Tibial nerve (tissue), 4 donors: Measurements from ENCODE around the gene LYRM4. TPM values are rescaled to one million over a fixed set of nuclear protein-coding genes. Genes with fewer than 3 reads are reported as not detected.

Experiments
- DNase-seq, 2 donors: peaks; one replicate each; pipeline ENCODE4 v3.0.0-alpha.2; 2019; ENCODE audit warnings: low spot score in 2 of 2
- H3K27ac ChIP-seq, 4 donors: fragments of 200-600 bp; sonication (generic) in 3 of 4; one replicate each; pipeline ENCODE4 v1.5.1; 2017 to 2019; ENCODE audit warnings: mild to moderate bottlenecking in 1 of 4
- H3K27me3 ChIP-seq, 2 donors: fragments of 200-600 bp; sonication (generic) in 1 of 2; one replicate each; pipeline versions ENCODE4 v1.5.1 to v1.6.0; 2017 to 2019
- H3K36me3 ChIP-seq, 3 donors: fragments of 200-600 bp; sonication (generic); one replicate each; pipeline ENCODE4 v1.5.1; 2018 to 2019
- H3K4me1 ChIP-seq, 4 donors: fragments of 200-600 bp; sonication (generic) in 3 of 4; one replicate each; pipeline ENCODE4 v1.5.1; 2017 to 2019
- H3K4me3 ChIP-seq, 4 donors: fragments of 200-600 bp; sonication (generic) in 3 of 4; one replicate each; pipeline ENCODE4 v1.5.1; 2017 to 2019; ENCODE audit warnings: mild to moderate bottlenecking in 1 of 4, moderate library complexity in 1 of 4
- H3K9me3 ChIP-seq, 4 donors: fragments of 200-600 bp; sonication (generic) in 3 of 4; one replicate each; pipeline ENCODE4 v1.5.1; 2017 to 2019
- EP300 ChIP-seq, 2 donors: sonication (generic); formaldehyde crosslinking; IDR thresholded peaks; one replicate each; pipeline ENCODE4 v1.6.1; 2017; ENCODE audit warnings: antibody characterized with exemption in 2 of 2, mild to moderate bottlenecking in 1 of 2
- POLR2A ChIP-seq, 2 donors: fragments of 450-650 bp; IDR thresholded peaks; one replicate each; pipeline ENCODE4 v1.6.1; 2017; ENCODE audit warnings: antibody characterized with exemption in 2 of 2, mild to moderate bottlenecking in 2 of 2, moderate library complexity in 2 of 2
- WGBS, 2 donors: methylation state at CpG; one replicate each; pipeline ENCODE4 v1.1.5; 2018; 5-methylcytosine and 5-hydroxymethylcytosine counted together
- total RNA-seq, 4 donors: library from RNA; depleted of rRNA; stranded (reverse); fragments of >200 nt; gene quantifications; one replicate each; pipeline ENCODE4 v1.1.0, GENCODE V29; 2016
- TF ChIP-seq, protein P1 (sequence below), 5 experiments: fragments of 200-600 bp in 3 of 5; fragments of 450-650 bp in 2 of 5; sonication (generic) in 3 of 5; IDR thresholded peaks; one replicate each; pipeline ENCODE4 v1.5.1; 2016 to 2019; ENCODE audit warnings: antibody characterized with exemption in 5 of 5, mild to moderate bottlenecking in 3 of 5, moderate library complexity in 2 of 5

LYRM4 gene
- total RNA-seq, 4 donors from 2014 or later: 21.8 to 31.0 (median 27.4) TPM

GRCh38 chr6:5127106-5127687, 133.6 kb downstream of the LYRM4 start:
- TF ChIP-seq, protein P1, sequence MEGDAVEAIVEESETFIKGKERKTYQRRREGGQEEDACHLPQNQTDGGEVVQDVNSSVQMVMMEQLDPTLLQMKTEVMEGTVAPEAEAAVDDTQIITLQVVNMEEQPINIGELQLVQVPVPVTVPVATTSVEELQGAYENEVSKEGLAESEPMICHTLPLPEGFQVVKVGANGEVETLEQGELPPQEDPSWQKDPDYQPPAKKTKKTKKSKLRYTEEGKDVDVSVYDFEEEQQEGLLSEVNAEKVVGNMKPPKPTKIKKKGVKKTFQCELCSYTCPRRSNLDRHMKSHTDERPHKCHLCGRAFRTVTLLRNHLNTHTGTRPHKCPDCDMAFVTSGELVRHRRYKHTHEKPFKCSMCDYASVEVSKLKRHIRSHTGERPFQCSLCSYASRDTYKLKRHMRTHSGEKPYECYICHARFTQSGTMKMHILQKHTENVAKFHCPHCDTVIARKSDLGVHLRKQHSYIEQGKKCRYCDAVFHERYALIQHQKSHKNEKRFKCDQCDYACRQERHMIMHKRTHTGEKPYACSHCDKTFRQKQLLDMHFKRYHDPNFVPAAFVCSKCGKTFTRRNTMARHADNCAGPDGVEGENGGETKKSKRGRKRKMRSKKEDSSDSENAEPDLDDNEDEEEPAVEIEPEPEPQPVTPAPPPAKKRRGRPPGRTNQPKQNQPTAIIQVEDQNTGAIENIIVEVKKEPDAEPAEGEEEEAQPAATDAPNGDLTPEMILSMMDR (IDR thresholded peaks at IDR 0.05): no peak
- no peak for TF ChIP-seq POLR2A (IDR thresholded peaks at IDR 0.05)
- no peak for TF ChIP-seq EP300 (IDR thresholded peaks at IDR 0.05)
- H3K9me3 ChIP-seq: no peaks in the 10 kb centered on the region
- no peak overlapping the region for H3K27ac ChIP-seq
- H3K4me1 ChIP-seq: peaks cover 0 to 10% (median under 1%) of the 10 kb centered on the region in 4 donors
- DNase-seq: no peak
- no peak overlapping the region for H3K4me3 ChIP-seq
- H3K27me3 ChIP-seq: no peaks in the 10 kb centered on the region
- WGBS, 2 donors: 83 to 94% methylated on average over 8 of the region's 8 CpGs
- H3K36me3 ChIP-seq: no peaks in the 10 kb centered on the region

DNA sequence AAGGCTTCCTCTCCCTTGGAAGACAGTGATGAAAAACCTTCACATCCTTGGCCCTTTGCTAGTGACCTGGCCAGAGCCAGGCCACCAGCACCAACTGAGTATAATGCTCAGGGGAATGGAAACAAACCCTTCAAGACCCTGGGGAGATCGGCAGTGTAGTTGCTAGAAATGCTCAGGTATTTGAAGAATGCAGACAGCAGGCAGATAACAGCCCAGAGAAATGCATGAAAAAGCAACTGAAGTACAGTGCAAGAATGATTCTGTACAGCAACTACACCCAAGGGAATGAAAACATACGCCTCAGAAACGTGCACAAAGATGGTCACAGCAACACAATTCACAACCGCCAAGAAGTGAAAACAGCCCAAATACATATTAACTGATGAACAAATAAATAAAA, 134.5 kb downstream of the LYRM4 start:
- no peaks in the 10 kb centered on the region for H3K9me3 ChIP-seq
- TF ChIP-seq, protein P1 (IDR thresholded peaks at IDR 0.05): no peak
- TF ChIP-seq POLR2A (IDR thresholded peaks at IDR 0.05) (no peak), EP300 (IDR thresholded peaks at IDR 0.05) (no peak)
- no peak for DNase-seq
- H3K36me3 ChIP-seq: no peaks in the 10 kb centered on the region
- H3K27ac ChIP-seq: no peak overlapping the region
- 49 to 55% methylated on average over 3 of the region's 4 CpGs for WGBS, 2 donors
- H3K27me3 ChIP-seq: no peaks in the 10 kb centered on the region
- H3K4me3 ChIP-seq: no peak overlapping the region
- no peaks in the 10 kb centered on the region for H3K4me1 ChIP-seq

- H3K9me3 ChIP-seq: no peaks in the 10 kb centered on the region
- H3K27ac ChIP-seq: no peak overlapping the region
- H3K27me3 ChIP-seq: no peaks in the 10 kb centered on the region
- no peak for TF ChIP-seq EP300 (IDR thresholded peaks at IDR 0.05)
- TF ChIP-seq, protein P1 (IDR thresholded peaks at IDR 0.05): no peak
- TF ChIP-seq POLR2A (IDR thresholded peaks at IDR 0.05): no peak
- no peaks in the 10 kb centered on the region for H3K36me3 ChIP-seq
- no peak for DNase-seq
- no peaks in the 10 kb centered on the region for H3K4me1 ChIP-seq
- WGBS, 2 donors: 79 to 88% methylated on average over 11 of the region's 11 CpGs
- no peak overlapping the region for H3K4me3 ChIP-seq
These were observed 135.4 kb downstream of the LYRM4 start for GRCh38 chr6:5125152-5126006.

- Histone ChIP-seq H3K4me1 (no peaks in the 10 kb centered on the region), H3K27me3 (no peaks in the 10 kb centered on the region), H3K9me3 (no peaks in the 10 kb centered on the region), H3K36me3 (no peaks in the 10 kb centered on the region), H3K27ac (no peak overlapping the region), H3K4me3 (no peak overlapping the region)
- TF ChIP-seq, protein P1 (IDR thresholded peaks at IDR 0.05): no peak
- TF ChIP-seq POLR2A (IDR thresholded peaks at IDR 0.05) (no peak), EP300 (IDR thresholded peaks at IDR 0.05) (no peak)
- no peak for DNase-seq
- WGBS, 2 donors: 90 to 98% methylated on average over 8 of the region's 8 CpGs
These were observed 136.2 kb downstream of the LYRM4 start for GRCh38 chr6:5124526-5124925.
